HG03175 (cell line): ENCODE data around the gene HMGN1.

Source experiments
- ATAC-seq: cut with Tn5 transposase; IDR thresholded peaks from one replicate; pipeline ENCODE4 v1.9.1; 2021; ENCODE audit warnings: mild to moderate bottlenecking, moderate library complexity; ENCODE audit not compliant: unreplicated experiment

The HMGN1 gene

DNA sequence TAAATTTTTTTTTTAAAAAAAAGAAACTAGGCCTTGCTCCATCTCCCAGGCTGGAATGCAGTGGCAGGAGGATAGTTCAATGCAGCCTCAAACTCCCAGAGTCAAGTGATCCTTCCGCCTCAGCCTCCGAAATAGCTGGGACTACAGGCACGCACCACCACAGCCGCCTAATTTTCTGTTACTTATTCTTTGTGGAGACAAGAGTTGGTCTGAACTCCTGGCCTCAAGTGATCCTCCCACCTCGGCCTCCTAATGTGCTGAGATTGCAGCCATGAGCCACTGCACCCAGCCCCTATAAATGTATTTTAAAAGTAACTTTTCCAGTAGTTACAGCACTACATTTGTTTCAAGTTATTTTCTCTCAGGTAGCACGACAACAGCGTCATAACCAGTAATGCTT, 37.7 kb downstream of the HMGN1 start:
- no peak for ATAC-seq

DNA sequence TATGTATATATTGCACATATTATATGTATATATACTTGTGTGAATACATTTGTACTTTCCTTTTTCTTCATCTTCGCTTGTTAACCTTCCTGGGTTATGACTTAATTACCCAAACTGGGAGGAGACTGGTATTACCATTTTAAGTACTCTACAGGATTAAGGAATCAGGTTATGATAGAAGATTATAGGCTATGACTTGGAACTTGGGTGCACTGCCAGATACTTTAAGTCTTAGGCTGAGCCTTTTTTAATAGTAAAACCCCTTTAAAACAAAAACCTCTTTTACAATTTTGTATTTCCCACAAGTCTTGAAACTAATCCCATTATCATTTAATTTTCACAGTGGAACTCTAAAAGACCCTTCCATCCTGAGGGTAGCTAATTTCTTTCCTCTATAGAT, 41.4 kb downstream of the HMGN1 start:
- ATAC-seq, result no peak

GRCh38 chr21:39300587-39300986, 48.3 kb downstream of the HMGN1 start:
- ATAC-seq, result no peak

DNA sequence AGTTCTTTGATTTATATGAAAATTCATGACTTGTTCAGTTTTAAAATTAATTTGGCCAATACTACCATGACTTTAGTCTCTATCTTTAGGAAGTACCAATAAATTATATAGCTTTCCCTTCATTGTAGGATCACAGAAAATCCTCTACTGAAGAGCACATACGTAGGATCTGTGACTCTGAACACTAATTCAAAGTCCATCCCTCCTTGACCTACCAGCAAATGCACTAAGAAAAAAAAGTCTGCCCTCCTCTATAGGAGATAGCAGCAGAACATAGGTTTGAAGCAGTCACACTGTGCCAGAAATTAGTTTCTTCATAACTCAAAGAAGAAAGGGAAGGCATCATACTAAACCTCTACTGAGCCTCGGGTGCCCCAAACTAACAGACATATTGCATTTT, 52.0 kb downstream of the HMGN1 start:
- no peak for ATAC-seq
